HG02973 (cell line): ENCODE results near the gene FAM240A.
"Not testable (repeated sequence)": the region's sequence is repeated elsewhere in the genome, so short reads cannot be mapped to it uniquely, and the experiment has no call there.

Experiments used
- ATAC-seq: cut with Tn5 transposase; IDR thresholded peaks from one replicate; pipeline ENCODE4 v1.9.1; 2021; ENCODE audit warnings: moderate library complexity; ENCODE audit not compliant: unreplicated experiment

The FAM240A gene

GRCh38 chr3:46586738-46587246 is 25.5 kb upstream of the FAM240A start:
- ATAC-seq: no peak

GRCh38 chr3:46587268-46587667 is 25.1 kb upstream of the FAM240A start:
- not testable (repeated sequence) for ATAC-seq

GRCh38 chr3:46593274-46593862 is 19.0 kb upstream of the FAM240A start:
- no peak for ATAC-seq

GRCh38 chr3:46593979-46594378 is 18.3 kb upstream of the FAM240A start:
- no peak for ATAC-seq

GRCh38 chr3:46594723-46595122 is 17.6 kb upstream of the FAM240A start:
- ATAC-seq: no peak

GRCh38 chr3:46595819-46596314 is 16.5 kb upstream of the FAM240A start:
- no peak for ATAC-seq

- ATAC-seq: no peak
Measured at GRCh38 chr3:46599590-46599989, 12.7 kb upstream of the FAM240A start.

- ATAC-seq: no peak
Measured at GRCh38 chr3:46603446-46604046, 8.8 kb upstream of the FAM240A start.

GRCh38 chr3:46604127-46604526 is 8.2 kb upstream of the FAM240A start:
- ATAC-seq: no peak

- ATAC-seq: no peak
Measured at GRCh38 chr3:46607603-46608028, 4.7 kb upstream of the FAM240A start.

- ATAC-seq: no peak
Measured at GRCh38 chr3:46609212-46609721, 3.1 kb upstream of the FAM240A start.

- ATAC-seq: no peak
Measured at GRCh38 chr3:46609944-46610722, 2.2 kb upstream of the FAM240A start.

- ATAC-seq: no peak
Measured at GRCh38 chr3:46613313-46614005, 1.1 kb downstream of the FAM240A start.

GRCh38 chr3:46614431-46614830 is 2.1 kb downstream of the FAM240A start:
- no peak for ATAC-seq

- ATAC-seq: no peak
Measured at GRCh38 chr3:46615050-46615775, 2.9 kb downstream of the FAM240A start.

GRCh38 chr3:46615976-46616375 is 3.7 kb downstream of the FAM240A start:
- ATAC-seq: no peak

GRCh38 chr3:46617941-46618340 is 5.6 kb downstream of the FAM240A start:
- ATAC-seq: no peak

- ATAC-seq: no peak
Measured at GRCh38 chr3:46619845-46620778, 7.8 kb downstream of the FAM240A start.

- ATAC-seq: no peak
Measured at GRCh38 chr3:46624533-46624932, 12.2 kb downstream of the FAM240A start.
